ENCODE results near the gene WNK2.

WNK2 gene

GRCh38 chr9:93147632-93148031, 36.3 kb upstream of the WNK2 start:
- DNase-seq (ENCODE audit: insufficient read length, low spot score) (no peak), FAIRE-seq (peak; percentile 13)
- TF ChIP-seq TAF1 (IDR thresholded peaks at IDR 0.05; ENCODE audit: low read depth, low read length) (no peak), POU2F2 (IDR thresholded peaks at IDR 0.05; ENCODE audit: low read depth, low read length) (no peak), SPI1 (IDR thresholded peaks at IDR 0.05; ENCODE audit: low read depth, low read length) (no peak), PAX5 (IDR thresholded peaks at IDR 0.05; ENCODE audit: insufficient read depth, low read length, severe bottlenecking) (no peak), POLR2AphosphoS5 (IDR thresholded peaks at IDR 0.05; ENCODE audit: low read depth, low read length) (no peak), POLR2A (IDR thresholded peaks at IDR 0.05; ENCODE audit: low read depth, low read length) (no peak)

GRCh38 chr9:93148721-93149120, 35.2 kb upstream of the WNK2 start:
- TF ChIP-seq TAF1 (IDR thresholded peaks at IDR 0.05; ENCODE audit: low read depth, low read length) = no peak
- no peak for TF ChIP-seq POLR2AphosphoS5 (IDR thresholded peaks at IDR 0.05; ENCODE audit: low read depth, low read length)
- TF ChIP-seq POU2F2 (IDR thresholded peaks at IDR 0.05; ENCODE audit: low read depth, low read length) = no peak
- no peak for TF ChIP-seq PAX5 (IDR thresholded peaks at IDR 0.05; ENCODE audit: insufficient read depth, low read length, severe bottlenecking)
- TF ChIP-seq SPI1 (IDR thresholded peaks at IDR 0.05; ENCODE audit: low read depth, low read length) = no peak
- TF ChIP-seq POLR2A (IDR thresholded peaks at IDR 0.05; ENCODE audit: low read depth, low read length) = no peak
- DNase-seq (ENCODE audit: insufficient read length, low spot score) (no peak), FAIRE-seq (no peak)

GRCh38 chr9:93149361-93149760, 34.6 kb upstream of the WNK2 start:
- FAIRE-seq (no peak), DNase-seq (ENCODE audit: insufficient read length, low spot score) (no peak)
- TF ChIP-seq PAX5 (IDR thresholded peaks at IDR 0.05; ENCODE audit: insufficient read depth, low read length, severe bottlenecking) (no peak), POLR2A (IDR thresholded peaks at IDR 0.05; ENCODE audit: low read depth, low read length) (no peak), TAF1 (IDR thresholded peaks at IDR 0.05; ENCODE audit: low read depth, low read length) (no peak), SPI1 (IDR thresholded peaks at IDR 0.05; ENCODE audit: low read depth, low read length) (no peak), POU2F2 (IDR thresholded peaks at IDR 0.05; ENCODE audit: low read depth, low read length) (no peak), POLR2AphosphoS5 (IDR thresholded peaks at IDR 0.05; ENCODE audit: low read depth, low read length) (no peak)

GRCh38 chr9:93151097-93151784, 32.7 kb upstream of the WNK2 start:
- FAIRE-seq = no peak
- no peak for TF ChIP-seq POLR2A (IDR thresholded peaks at IDR 0.05; ENCODE audit: low read depth, low read length)
- TF ChIP-seq TAF1 (IDR thresholded peaks at IDR 0.05; ENCODE audit: low read depth, low read length) = no peak
- no peak for TF ChIP-seq POLR2AphosphoS5 (IDR thresholded peaks at IDR 0.05; ENCODE audit: low read depth, low read length)
- no peak for TF ChIP-seq POU2F2 (IDR thresholded peaks at IDR 0.05; ENCODE audit: low read depth, low read length)
- TF ChIP-seq PAX5 (IDR thresholded peaks at IDR 0.05; ENCODE audit: insufficient read depth, low read length, severe bottlenecking) = no peak
- no peak for TF ChIP-seq SPI1 (IDR thresholded peaks at IDR 0.05; ENCODE audit: low read depth, low read length)
- no peak for DNase-seq (ENCODE audit: insufficient read length, low spot score)

GRCh38 chr9:93154293-93154903, 29.5 kb upstream of the WNK2 start:
- FAIRE-seq = no peak
- TF ChIP-seq TAF1 (IDR thresholded peaks at IDR 0.05; ENCODE audit: low read depth, low read length) = no peak
- DNase-seq (ENCODE audit: insufficient read length, low spot score) = no peak

- DNase-seq (ENCODE audit: insufficient read length, low spot score) (no peak), FAIRE-seq (no peak)
- no peak for TF ChIP-seq SPI1 (IDR thresholded peaks at IDR 0.05; ENCODE audit: low read depth, low read length)
- no peak for TF ChIP-seq TAF1 (IDR thresholded peaks at IDR 0.05; ENCODE audit: low read depth, low read length)
- no peak for TF ChIP-seq POLR2A (IDR thresholded peaks at IDR 0.05; ENCODE audit: low read depth, low read length)
- TF ChIP-seq POLR2AphosphoS5 (IDR thresholded peaks at IDR 0.05; ENCODE audit: low read depth, low read length) = no peak
- no peak for TF ChIP-seq POU2F2 (IDR thresholded peaks at IDR 0.05; ENCODE audit: low read depth, low read length)
- TF ChIP-seq PAX5 (IDR thresholded peaks at IDR 0.05; ENCODE audit: insufficient read depth, low read length, severe bottlenecking) = no peak
Observed at GRCh38 chr9:93155716-93156474, 28.0 kb upstream of the WNK2 start.

- TF ChIP-seq POU2F2 (IDR thresholded peaks at IDR 0.05; ENCODE audit: low read depth, low read length) (0 out of 2 replicates have a peak, but pooled peaks have one; percentile 28), PAX5 (IDR thresholded peaks at IDR 0.05; ENCODE audit: insufficient read depth, low read length, severe bottlenecking) (no peak), SPI1 (IDR thresholded peaks at IDR 0.05; ENCODE audit: low read depth, low read length) (peak; percentile 58), POLR2AphosphoS5 (IDR thresholded peaks at IDR 0.05; ENCODE audit: low read depth, low read length) (no peak)
- FAIRE-seq (peak; percentile 43), DNase-seq (ENCODE audit: insufficient read length, low spot score) (no peak)
Observed at GRCh38 chr9:93156475-93157008, 27.4 kb upstream of the WNK2 start.

- TF ChIP-seq POLR2AphosphoS5 (IDR thresholded peaks at IDR 0.05; ENCODE audit: low read depth, low read length) (no peak), POU2F2 (IDR thresholded peaks at IDR 0.05; ENCODE audit: low read depth, low read length) (no peak), PAX5 (IDR thresholded peaks at IDR 0.05; ENCODE audit: insufficient read depth, low read length, severe bottlenecking) (no peak), TAF1 (IDR thresholded peaks at IDR 0.05; ENCODE audit: low read depth, low read length) (no peak), SPI1 (IDR thresholded peaks at IDR 0.05; ENCODE audit: low read depth, low read length) (no peak), POLR2A (IDR thresholded peaks at IDR 0.05; ENCODE audit: low read depth, low read length) (no peak)
- FAIRE-seq = peak; percentile 90
Observed at GRCh38 chr9:93159601-93160471, 24.1 kb upstream of the WNK2 start.

More at GRCh38 chr9:93159601-93160471, 24.1 kb upstream of the WNK2 start:
- DNase-seq (ENCODE audit: insufficient read length, low spot score) = peak; percentile 81
